Lung (tissue), 12 donors: ENCODE results near the gene TEX101. TPM values are rescaled to one million over a fixed set of nuclear protein-coding genes. Genes with fewer than 3 reads are reported as not detected.

ENCODE experiments used
- ATAC-seq: fragments of 200-7000 bp; cut with Tn5 transposase; one replicate; pipeline ENCODE4 v1.9.1; 2020; ENCODE audit warnings: moderate number of reproducible peaks; ENCODE audit not compliant: insufficient read depth, low FRiP score
- DNase-seq, 3 donors: peaks; one replicate each; pipeline ENCODE4 v3.0.0-alpha.2; 2013 to 2017
- H3K27ac ChIP-seq, 2 donors: one replicate each; pipeline ENCODE4 v1.5.1; 2013; ENCODE audit warnings: mild to moderate bottlenecking in 2 of 2, moderate library complexity in 2 of 2, control low read depth in 1 of 2, inconsistent platforms in 1 of 2, low read depth in 1 of 2, low read length in 1 of 2
- H3K27me3 ChIP-seq, 3 donors: one replicate each; pipeline ENCODE4 v1.5.1; 2013; ENCODE audit warnings: low read length in 2 of 3; ENCODE audit not compliant: control insufficient read depth in 3 of 3, insufficient read depth in 3 of 3
- H3K36me3 ChIP-seq, 4 donors: one replicate each; pipeline ENCODE4 v1.5.1; 2013; ENCODE audit warnings: low read length in 4 of 4, mild to moderate bottlenecking in 1 of 4, moderate library complexity in 1 of 4; ENCODE audit not compliant: control insufficient read depth in 4 of 4, insufficient read depth in 4 of 4
- H3K4me1 ChIP-seq, 5 donors: one replicate each; pipeline ENCODE4 v1.5.1; 2013; ENCODE audit warnings: low read length in 5 of 5, mild to moderate bottlenecking in 2 of 5, moderate library complexity in 1 of 5; ENCODE audit not compliant: control insufficient read depth in 5 of 5, insufficient read depth in 5 of 5
- H3K4me3 ChIP-seq: one replicate; pipeline ENCODE4 v1.5.1; 2013; ENCODE audit warnings: mild to moderate bottlenecking, control low read depth, moderate library complexity
- H3K9ac ChIP-seq, 2 donors: one replicate each; pipeline ENCODE4 v1.5.1; 2013; ENCODE audit warnings: low read length in 2 of 2, control low read depth in 1 of 2; ENCODE audit not compliant: insufficient read depth in 1 of 2
- H3K9me3 ChIP-seq, 4 donors: one replicate each; pipeline ENCODE4 v1.5.1; 2013; ENCODE audit warnings: low read length in 3 of 4, mild to moderate bottlenecking in 1 of 4, moderate library complexity in 1 of 4; ENCODE audit not compliant: control insufficient read depth in 4 of 4, insufficient read depth in 3 of 4
- CTCF ChIP-seq: IDR thresholded peaks from 2 replicates; pipeline ENCODE4 v1.5.1; 2012; ENCODE audit warnings: mild to moderate bottlenecking; ENCODE audit errors: control extremely low read depth, extremely low read depth
- WGBS, 2 donors: extraction: QIAGEN DNeasy Blood & Tissue Kit; methylation state at CpG; one replicate each; pipeline ENCODE4 v1.1.7; 2013; 5-methylcytosine and 5-hydroxymethylcytosine counted together
- polyA plus RNA-seq, 2 donors: library from polyadenylated mRNA; stranded (reverse); fragments of 200-250 nt; gene quantifications; one replicate each; pipeline ENCODE4 v1.2.1, GENCODE V29; 2013
- total RNA-seq, 2 donors: library from RNA; depleted of rRNA in 1 of 2; stranded (reverse); fragments of >200 nt in 1 of 2; gene quantifications; one replicate each; pipeline ENCODE4 v1.2.1, GENCODE V29; 2014 to 2021
- donor health status: control.
- donor health status: control.
- donor health status: Bipolar disorder and iron deficiency.
- donor health status: healthy.
- donor health status: DM: yes; HTN: yes; CAD: no.

Gene TEX101
- total and polyA plus RNA-seq, 4 donors: not detected

GRCh38 chr19:43461303-43461702, 46.6 kb downstream of the TEX101 start:
- no peak overlapping the region for H3K27ac ChIP-seq
- H3K9ac ChIP-seq: no peak overlapping the region
- H3K4me3 ChIP-seq: no peak overlapping the region
- no peak for DNase-seq
- H3K4me1 ChIP-seq: peaks cover 0 to 9% (median 0%) of the 10 kb centered on the region in 5 donors
- H3K9me3 ChIP-seq: no peaks in the 10 kb centered on the region
- no peak for TF ChIP-seq CTCF
- H3K36me3 ChIP-seq: no peaks in the 10 kb centered on the region
- peaks cover 0 to 13% (median 11%) of the 10 kb centered on the region in 3 donors for H3K27me3 ChIP-seq
- ATAC-seq: no peak
- 89 to 95% methylated on average over 12 of the region's 12 CpGs for WGBS, 2 donors

- no peak overlapping the region for H3K27ac ChIP-seq
- no peak for ATAC-seq
- TF ChIP-seq CTCF: no peak
- no peaks in the 10 kb centered on the region for H3K9me3 ChIP-seq
- H3K27me3 ChIP-seq: peaks cover 0 to 13% (median 11%) of the 10 kb centered on the region in 3 donors
- 90 to 91% methylated on average over 7 of the region's 7 CpGs for WGBS, 2 donors
- no peak overlapping the region for H3K9ac ChIP-seq
- H3K36me3 ChIP-seq: no peaks in the 10 kb centered on the region
- DNase-seq: no peak
- H3K4me3 ChIP-seq: no peak overlapping the region
- H3K4me1 ChIP-seq: peaks cover 0 to 9% (median 0%) of the 10 kb centered on the region in 5 donors
Measured at GRCh38 chr19:43462383-43462782, 47.7 kb downstream of the TEX101 start.

GRCh38 chr19:43462785-43463380, 48.2 kb downstream of the TEX101 start:
- DNase-seq (no peak), ATAC-seq (no peak)
- 12 to 13% methylated on average over 33 of the region's 33 CpGs for WGBS, 2 donors
- Histone ChIP-seq H3K4me3 (peak overlapping the region; percentile 9), H3K9ac (no peak overlapping the region), H3K4me1 (peaks cover 0 to 9% (median 0%) of the 10 kb centered on the region in 5 donors), H3K36me3 (no peaks in the 10 kb centered on the region), H3K27me3 (peaks cover 0 to 13% (median 11%) of the 10 kb centered on the region in 3 donors), H3K9me3 (no peaks in the 10 kb centered on the region), H3K27ac (peak overlapping the region in 1 of 2 donors; percentile 12)
- TF ChIP-seq CTCF: no peak
